NOMO-1 (cell line): Measurements from ENCODE around the gene ERCC2.

ENCODE experiments used
- DNase-seq, 2 experiments: peaks; one replicate each; lab custom pipeline; 2025; ENCODE audit not compliant: unreplicated experiment in 2 of 2; lab: John Stamatoyannopoulos, UW

ERCC2 gene

DNA sequence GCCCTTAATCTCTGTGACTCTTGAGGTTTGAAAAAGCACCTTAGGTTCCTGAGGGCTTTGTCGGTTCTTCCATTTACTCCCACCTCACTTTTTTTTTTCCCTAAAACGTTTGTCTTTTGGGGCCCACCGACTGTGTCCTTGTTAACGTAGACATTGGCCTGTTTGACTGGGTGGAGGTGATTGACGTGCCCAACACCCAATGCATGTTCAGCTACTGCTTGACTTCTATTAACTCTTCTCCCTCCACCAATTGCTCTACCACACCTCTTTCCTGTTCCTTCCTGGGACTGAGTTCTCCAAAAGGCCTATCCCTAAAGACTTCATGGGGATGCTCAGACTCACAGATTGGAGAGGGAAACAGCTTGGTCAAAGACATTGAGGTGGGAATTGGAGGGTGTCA lies 65.0 kb downstream of the ERCC2 start:
- DNase-seq, result no peak

DNA sequence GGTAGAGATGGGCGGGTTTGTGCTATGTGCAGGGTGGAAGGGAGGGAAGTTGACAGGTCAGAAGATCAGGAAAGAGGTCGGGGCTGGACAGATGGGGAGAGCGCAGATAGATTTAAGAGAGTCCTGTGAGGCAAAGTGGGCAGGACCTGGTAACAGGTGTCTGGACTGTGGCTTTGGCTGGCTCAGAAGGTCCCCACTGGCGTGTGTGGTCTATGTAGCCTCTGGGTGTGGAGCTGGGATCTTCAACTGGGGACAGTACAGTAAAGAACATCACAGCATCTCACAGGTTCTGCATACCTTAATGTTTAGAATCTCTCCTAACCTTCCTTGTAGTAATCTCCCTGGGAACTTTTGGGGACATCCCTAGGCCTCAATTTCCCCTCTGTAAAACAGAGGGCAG lies 65.4 kb downstream of the ERCC2 start:
- no peak for DNase-seq

GRCh38 chr19:45304141-45304926 lies 66.0 kb downstream of the ERCC2 start:
- no peak for DNase-seq

DNA sequence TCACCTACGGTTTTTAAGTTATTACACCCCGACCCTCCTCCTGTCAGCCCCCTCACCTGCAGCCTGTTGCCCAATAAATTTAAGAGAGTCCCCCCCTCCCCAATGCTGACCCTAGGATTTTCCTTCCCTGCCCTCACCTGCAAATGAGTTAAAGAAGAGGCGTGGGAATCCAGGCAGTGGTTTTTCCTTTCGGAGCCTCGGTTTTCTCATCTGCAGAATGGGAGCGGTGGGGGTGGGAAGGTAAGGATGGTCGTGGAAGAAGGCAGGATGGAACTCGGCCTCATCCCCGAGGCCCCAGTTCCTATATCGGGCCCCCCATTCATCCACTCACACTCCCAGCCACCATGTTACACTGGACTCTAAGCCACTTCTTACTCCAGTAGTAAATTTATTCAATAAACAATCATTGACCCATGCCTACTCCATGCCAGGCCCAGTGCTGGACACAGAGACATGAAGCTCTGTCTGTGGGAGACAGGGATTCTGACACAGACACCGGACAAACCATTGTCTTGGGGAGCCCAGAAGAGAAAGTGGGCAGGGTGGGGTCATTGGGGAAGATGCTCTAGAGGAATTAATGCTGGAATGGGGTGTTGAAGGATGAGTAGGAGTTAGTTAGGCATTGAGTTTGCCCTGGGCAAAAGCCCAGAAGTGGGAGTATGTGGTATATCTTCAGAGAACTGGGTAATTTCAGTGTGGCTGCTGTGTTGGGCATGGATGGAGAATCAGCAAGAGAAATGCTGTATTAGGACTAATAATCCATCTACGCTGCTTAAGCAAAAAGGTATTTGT lies 66.9 kb downstream of the ERCC2 start:
- DNase-seq, result no peak

GRCh38 chr19:45302416-45302815 lies 68.0 kb downstream of the ERCC2 start:
- DNase-seq, result no peak
